Measurements from ENCODE around the gene PLA2G6. TPM values are rescaled to one million over a fixed set of nuclear protein-coding genes. Genes with fewer than 3 reads are reported as not detected.

The PLA2G6 gene
- total RNA-seq, 1 experiment from 2014 or later, result 3.9 TPM

DNA sequence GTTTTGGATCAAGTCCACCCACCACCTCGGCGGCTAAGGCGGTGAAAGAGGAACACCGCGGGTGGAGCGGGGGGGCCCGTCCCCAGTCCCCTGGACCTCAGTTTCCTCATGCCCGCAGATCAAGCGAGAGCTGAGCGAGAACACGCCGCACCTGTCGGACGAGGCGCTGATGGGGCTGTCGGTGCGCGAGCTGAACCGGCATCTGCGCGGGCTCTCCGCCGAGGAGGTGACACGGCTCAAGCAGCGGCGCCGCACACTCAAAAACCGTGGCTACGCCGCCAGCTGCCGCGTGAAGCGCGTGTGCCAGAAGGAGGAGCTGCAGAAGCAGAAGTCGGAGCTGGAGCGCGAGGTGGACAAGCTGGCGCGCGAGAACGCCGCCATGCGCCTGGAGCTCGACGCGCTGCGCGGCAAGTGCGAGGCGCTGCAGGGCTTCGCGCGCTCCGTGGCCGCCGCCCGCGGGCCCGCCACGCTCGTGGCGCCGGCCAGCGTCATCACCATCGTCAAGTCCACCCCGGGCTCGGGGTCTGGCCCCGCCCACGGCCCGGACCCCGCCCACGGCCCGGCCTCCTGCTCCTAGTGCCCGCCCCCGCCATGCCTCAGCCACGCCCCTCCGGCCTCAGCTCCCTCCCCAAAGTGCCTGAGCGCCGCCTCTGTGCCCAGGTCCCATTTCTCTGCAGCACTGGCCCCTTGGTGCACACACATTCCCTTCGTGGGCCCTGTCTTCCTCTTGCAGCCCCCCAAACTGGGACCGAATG, 32.8 kb upstream of the PLA2G6 start:
- peak; percentile 50 for DNase-seq (ENCODE audit: low read depth)

DNA sequence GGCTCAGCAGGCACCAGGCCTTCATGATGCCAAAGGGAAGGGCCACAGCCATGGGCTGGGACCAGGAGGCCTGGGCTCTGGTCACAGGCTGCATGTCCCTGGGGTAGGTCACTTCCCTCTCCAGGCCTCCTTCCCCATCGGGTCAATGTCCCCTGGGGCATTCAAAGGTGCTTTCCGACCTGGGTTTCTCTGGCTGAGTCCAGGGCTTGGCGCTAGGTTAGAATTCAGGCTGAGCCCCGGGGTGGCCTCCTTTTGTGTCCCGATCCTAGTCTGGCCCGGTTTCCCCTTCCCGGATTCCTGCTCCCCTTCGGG, 32.3 kb upstream of the PLA2G6 start:
- DNase-seq (ENCODE audit: low read depth), result no peak

DNA sequence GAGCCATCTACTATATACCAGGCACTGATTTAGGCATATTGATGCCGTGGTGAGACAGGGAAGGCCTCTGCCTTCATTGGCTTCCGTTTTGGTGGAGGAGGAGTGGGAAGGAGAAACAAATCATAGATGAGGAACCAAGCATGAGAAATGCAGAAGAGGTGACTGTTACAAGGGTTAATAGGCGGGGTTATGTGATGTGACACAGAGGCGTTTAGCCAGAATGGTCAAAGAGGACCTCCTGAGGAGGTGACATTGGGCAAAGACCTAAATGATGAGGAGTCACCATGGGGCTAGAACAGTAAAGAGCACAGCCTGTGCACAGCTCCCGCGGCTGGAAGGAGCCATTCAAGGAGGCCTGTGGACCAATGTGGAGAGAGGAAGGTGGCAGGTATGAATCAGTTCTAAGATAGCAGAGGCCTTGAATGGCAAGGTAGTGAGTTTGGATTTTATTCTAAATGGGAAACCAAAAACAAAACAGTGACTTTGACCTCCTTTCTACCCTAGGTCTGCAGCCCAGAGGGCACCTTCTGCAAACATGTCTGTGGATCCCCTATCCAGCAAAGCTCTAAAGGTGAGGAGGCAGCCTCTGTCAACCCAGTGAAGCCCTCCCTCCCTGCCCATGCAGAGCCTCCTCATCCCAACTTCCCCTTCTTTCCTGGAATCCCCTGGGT, 31.8 kb upstream of the PLA2G6 start:
- no peak for DNase-seq (ENCODE audit: low read depth)

DNA sequence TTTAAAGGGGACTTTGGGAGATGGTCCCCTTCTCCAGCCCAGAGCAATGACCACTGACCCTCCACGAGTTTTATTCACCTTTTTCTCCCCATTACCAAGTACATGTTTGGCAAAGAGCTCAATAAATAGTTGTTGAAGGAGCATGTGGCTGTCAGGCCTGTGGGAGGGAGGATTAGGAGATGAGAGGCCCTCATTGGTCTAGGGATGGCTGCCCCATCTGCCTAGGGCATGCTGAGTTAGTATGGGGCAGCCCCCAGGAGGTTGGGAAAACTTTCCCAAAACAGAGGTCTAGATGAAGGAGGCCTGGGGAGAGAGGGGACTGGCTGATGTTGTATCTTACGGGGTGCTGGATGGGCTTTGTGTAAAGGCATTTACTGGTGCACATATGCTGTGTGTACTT, 30.8 kb upstream of the PLA2G6 start:
- DNase-seq (ENCODE audit: low read depth), result no peak

DNA sequence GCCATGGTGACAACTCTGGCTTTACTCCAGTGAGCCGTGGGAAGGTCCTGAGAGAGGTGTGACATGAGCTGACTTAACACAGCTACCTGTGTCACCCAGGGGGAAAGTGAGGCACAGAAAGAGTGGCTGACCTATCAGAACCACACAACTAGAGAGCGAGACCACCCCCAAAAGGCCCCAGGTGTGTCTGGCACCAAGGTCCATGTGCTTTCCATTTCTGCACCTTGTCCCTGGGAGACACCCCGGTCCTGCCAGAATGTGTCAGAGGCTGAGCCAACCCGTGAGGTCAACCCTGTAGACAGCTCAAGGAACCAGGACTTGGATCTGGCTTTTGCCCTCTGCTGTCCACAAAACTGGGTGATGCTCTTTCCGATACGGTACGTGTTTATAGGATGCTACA, 29.9 kb upstream of the PLA2G6 start:
- no peak for DNase-seq (ENCODE audit: low read depth)

DNA sequence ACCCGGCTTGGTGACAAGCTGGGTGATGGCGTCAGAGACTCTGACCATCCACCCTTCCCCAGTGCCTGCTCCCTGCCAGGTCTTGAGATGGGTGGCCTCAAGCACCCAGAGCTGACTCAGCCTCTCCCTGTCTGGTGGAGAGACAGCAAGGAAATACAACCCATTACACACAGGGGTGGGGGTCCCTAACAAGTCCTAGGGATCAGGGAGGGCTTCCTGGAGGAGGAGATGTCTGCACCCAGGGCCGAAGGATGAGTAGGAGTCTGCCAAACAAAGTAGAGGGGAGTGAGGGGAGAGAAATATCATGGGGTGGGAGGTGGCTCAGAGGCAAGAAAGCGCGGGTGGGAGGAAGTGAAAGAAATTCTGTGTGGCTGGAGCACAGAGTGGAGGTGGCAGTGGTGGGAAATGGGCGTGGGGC, 26.9 kb upstream of the PLA2G6 start:
- DNase-seq (ENCODE audit: low read depth), result no peak

DNA sequence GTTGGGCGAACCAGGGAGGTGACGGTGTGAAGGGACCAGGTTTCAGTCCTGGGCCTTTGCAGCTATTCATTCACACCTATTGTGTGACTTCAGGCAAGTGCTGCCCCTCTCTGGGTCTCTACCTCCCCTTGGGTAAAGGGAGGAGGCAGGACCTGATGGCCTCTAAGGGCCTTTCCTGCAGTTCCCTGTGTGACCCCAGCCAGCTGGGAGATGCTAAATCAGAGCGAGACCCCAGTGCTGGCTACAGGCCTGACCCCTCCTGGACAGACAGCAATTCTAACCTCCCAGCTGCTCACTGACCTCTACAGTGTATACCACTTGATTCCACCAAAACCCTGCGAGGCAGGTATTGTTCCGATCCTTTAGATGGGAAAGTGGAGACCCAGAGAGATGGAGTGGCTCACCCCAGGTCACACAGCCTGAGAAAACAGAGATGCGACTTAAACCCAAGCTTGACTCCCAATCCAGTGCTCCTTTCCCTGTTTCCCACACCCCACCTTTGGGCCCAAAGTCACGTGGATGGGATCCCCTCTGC, 26.3 kb upstream of the PLA2G6 start:
- DNase-seq (ENCODE audit: low read depth), result no peak

DNA sequence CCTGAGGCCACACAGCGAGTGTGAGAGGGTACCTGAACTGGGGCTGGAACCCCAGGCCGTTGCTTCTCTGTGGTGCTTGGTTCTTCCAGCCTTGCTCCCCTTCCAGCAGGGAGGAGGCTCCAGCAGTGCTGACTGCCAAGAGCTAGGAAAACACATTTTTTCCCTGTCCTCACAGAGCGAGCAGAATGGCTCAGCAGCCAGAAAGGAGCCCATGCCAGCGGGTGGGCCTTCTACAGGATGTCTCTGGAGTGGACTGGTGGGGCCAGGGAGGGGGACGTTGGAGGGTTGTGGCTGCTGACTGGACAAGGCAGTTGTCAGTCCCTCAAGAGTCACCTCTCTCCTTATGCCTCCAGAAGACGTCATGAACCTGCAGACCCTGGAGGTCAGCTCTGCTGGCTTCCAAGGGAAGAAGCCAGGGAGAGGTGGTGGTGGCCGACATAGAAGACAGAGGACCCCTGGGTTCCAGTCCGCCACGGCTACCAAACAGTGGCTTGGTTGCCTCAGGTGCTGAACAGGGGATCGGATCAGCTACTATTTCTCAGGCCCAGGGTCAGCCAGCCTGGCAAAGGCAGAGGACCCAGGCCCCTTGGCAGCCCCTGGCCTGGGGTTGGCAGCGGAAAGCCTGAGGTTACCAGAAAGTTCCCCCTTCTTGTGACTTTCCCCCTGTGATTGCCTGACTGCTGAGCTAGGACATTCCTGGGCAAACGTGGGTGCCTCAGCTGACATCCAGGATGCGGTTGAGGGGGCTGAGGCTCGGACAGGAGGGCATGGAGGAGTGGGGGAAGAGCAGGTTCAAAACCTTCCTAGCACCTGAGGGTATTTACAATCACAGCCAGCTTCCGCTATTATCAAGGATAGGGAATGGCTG, 23.9 kb upstream of the PLA2G6 start:
- no peak for DNase-seq (ENCODE audit: low read depth)

DNA sequence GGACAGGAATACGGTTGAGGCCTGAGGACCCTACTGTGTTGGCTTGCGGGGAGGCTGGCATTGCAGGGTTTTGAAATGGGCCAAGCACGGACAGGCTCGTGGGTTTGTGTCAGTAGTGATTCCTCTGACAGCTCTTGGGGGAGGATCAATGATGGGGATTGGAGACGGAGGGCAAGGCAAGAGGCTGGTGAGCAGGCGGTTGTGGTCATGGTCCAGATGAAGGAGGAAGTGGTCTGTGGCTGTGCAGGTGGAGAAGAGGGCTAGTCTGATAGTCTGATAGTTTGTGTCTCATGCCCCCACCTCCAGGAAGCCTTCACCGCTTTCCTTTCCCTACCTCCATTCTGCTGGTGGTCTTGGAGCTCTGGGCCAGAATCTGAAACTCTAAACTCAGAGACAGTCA, 23.2 kb upstream of the PLA2G6 start:
- peak; percentile 51 for DNase-seq (ENCODE audit: low read depth)

DNA sequence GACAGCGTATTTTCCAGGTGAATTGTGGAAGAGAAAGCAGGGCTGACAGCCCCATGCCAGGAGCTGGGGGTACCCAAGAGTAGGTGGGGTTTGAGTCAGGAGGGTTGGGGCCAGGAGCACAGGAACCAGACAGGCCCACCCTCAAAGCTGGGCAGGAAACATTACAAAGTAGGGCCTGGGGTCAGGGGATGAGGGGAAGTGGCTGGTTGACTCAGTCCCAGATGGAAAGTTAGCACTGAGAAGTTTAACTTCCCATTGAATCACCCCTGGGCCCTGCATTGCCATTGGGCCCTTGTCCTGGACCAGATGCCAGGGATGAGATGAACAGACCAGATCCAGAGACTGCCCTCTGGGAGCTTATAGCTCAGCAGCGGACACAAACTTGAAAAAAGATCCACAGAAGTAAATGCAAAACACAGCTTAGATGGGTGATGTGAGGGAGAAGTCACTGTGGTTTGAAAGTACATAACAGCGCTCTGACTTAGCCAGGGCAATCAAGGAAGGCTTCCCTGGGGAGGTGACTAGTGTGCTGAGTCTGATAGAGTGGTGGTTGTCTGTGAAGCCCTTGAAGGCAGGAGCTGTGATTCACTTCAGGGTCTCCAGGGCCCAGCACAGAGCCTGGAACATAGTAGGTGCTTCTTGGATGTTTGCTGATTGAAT, 22.4 kb upstream of the PLA2G6 start:
- DNase-seq (ENCODE audit: low read depth), result peak; percentile 66

DNA sequence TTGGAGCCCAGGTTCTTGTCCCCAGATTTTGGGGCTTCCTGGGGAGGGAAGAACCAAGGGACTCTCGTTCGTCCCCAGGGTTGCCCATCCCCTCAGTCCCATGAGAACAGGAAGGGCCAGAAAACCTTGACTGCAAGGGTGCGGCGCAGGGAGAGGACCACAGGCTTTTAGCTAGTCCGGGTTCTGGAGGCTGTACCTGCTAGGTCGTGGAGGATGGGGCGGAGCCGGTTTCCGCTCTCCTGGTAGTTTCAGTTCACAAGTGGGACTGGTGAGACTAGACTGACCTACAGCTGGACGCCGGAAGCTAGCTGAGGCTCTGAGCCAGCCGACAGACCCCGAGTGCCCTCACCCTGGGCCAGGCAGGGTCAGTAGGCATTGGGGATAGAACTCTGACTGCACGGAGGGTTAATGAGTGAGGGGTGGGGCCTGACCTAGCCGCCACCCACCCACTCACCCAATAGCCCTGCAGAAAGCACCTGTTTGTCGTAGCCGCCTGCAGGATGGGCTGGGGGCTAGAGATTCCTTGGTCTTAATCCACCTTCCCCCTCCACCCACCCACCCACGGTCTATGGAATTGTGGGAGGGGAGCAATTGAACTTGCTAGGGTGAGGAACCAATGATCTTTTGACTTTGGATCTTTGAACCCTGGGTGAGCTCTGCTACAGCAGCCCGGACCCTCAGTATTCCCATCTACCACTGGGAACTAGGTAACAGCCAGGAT, 21.6 kb upstream of the PLA2G6 start:
- peak; percentile 60 for DNase-seq (ENCODE audit: low read depth)

DNA sequence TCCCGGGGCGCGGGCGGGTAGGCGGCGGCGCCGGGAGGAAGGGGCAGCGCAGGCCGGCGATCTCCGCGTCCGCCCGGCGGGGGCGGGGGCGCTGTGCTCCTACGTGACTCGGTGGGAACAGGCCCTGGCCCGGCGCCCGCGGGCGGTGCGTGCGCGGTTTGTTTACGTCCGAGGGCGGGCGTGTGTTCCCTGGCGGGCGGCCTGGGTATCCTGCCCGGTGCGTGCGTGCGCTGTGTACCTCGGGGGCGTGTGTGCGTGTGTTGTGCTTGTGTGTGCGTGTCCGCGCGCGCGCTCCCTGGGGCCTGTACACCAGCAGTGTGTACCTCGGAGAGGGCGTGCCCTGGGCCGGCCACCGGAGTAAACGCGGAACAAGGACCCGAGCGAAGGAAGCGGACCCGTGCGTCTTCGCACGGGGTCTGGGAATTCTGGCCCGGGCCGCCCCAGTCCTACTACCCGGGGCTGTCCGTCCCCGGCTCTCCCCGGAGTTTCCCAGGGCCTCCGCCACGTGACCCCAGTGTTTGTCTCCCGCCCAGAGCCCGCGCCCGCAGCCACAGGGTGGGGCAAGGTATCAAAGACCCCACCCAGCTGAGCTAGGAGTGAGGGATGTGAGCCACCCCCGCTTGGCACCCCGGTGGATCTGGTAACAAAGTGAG, 20.9 kb upstream of the PLA2G6 start:
- peak; percentile 84 for DNase-seq (ENCODE audit: low read depth)

DNA sequence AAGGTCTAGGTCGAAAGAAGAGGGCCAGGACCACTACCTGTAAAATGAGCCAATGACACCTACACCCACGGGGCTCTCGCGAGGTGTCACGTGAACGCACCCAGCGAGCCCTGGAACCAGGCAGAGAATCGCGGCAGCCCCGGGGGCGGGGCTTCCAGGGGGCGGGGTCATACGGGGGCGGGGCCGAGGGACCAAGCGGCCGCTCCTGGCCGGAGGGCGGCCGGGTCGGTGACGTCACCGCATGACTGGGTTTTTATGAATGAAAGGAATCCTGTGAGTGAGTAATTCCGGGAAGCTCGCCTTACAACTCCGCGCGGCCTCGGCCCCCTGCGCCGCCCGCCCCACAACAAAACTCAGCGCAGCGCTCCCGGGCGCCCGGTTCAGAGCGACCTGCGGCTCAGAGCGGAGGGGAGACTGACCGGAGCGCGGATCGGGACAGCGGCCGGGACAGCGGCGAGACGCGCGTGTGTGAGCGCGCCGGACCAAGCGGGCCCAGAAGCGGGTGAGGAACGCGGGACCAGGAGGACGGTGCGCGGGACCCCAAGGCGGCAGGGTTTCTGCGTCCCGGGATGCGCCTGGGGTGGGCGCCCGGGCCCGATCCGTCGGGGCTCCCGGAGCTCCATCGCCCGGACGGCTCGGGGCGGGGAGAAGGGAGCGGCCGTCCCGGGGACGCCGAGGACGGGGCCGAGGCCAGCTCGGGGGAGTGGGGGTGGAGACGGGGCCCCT, 20.2 kb upstream of the PLA2G6 start, which contains the start of gene MAFF:
Gene MAFF (plus strand): TSS at position 284 of the 726 bp plus-strand sequence. CDS start 11,860 bp downstream, outside the sequence.
- peak; percentile 97 for DNase-seq (ENCODE audit: low read depth)

DNA sequence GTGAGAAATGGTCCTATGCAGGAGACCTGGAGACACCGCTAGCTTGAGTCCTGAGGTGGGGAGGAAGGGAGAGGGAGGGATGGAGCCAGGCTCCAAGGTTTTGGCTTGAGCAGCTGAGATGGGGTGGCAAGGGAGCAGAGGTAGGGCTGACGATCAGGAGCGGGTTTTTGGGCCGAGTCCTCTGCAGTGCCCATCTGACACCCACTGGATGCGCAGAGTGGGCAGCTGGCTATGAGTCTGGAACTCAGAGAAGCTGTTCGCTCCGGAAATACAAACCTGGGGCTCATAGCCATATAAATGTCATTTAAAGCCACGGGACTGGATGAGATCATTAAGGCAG, 19.7 kb upstream of the PLA2G6 start:
- no peak for DNase-seq (ENCODE audit: low read depth)

DNA sequence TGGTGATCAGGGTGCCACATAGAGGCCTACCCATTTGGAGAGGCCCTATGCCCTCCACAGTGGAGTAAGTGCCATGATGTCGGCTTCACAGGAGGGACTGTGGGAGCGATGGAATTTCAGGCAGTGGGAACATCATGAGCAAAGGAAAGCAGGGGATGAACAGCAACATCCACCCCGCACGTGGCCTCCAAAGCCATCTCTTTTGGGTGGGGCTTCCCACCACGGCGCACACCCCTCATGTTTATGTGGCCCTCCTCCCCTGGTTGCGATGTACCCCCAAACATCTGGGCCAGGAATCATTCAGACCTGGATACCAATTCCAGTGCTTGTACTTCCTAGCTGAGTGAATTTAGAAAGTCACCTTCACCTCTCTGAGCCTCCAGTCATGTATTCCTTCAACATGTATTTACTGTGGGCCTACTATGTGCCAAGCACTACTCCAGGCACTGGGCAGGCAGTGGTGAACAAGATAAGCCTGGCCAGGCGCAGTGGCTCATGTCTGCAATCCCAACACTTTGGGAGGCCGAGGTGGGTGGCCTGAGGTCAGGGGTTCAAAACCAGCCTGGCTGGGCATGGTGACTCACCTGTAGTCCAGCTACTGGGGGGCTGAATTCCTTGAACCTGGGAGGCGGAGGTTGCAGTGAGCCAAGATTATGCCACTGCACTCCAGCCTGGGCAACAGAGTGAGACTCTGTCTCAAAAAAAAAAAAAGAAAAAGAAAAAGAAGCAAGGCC, 18.4 kb upstream of the PLA2G6 start:
- DNase-seq (ENCODE audit: low read depth), result no peak

DNA sequence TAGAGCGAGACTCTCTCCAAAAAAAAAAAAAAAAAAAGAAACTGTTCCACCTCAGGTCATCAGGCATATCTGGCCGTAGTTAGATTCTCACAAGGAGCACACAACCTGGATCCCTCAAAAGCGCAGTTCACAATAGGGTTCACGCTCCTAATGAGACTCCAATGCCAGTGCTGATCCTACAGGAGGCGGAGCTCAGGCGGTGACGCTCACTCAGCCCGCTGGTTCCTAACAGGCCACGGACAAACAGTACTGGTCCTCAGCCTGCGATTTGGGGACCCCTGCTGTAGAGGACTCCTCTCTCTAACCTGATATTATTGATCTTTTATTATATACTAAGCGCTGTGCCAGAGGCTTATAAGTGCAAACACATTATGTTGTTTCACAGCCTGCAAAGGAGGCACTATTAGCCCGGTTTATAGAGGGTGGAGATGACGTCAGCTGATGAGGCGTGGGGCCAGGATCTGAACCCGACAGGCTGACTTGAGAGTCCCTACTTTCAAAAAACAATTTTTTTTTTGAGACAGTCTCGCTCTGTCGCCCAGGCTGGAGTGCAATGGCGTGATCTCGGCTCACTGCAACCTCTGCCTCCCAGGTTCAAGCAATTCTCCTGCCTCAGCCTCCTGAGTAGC, 15.3 kb upstream of the PLA2G6 start:
- DNase-seq (ENCODE audit: low read depth), result no peak

DNA sequence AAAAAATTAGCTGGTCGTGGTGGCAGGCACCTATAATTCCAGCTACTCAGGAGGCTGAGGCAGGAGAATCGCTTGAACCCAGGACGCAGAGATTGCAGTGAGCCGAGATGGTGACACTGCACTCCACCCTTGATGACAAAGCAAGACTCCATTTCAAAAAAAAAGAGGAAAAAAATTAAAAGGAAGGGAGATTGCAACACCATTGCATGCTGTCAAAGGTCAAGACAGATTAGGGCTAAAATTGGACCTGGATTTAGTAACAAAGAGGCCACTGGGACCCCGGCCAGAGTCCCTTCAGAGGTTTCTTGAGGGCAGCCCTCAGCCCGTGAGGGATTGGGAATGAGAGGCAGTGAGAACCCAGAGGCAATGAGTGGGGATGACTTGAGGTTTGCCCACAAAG, 11.9 kb upstream of the PLA2G6 start:
- no peak for DNase-seq (ENCODE audit: low read depth)

DNA sequence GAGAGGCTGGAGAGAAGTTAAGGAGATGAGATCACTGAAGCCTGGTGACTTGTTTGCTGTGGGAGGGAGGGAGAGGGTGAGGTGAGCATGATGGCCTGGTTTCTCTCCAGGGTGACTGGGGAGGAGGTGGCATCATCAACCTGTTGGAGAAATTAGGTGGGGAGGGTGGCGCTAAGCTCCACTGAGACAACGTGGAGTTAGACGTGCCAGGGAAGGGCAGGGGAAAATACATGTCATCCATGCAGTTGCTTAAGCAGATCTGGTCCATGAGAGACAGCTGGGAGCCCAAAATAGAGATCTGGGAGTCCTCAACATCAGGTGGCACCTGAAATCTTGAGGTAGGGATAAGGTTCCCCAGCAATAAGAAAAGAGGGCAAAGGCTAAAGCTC, 10.8 kb upstream of the PLA2G6 start:
- no peak for DNase-seq (ENCODE audit: low read depth)
